C4-2B (cell line): ENCODE results near the gene CDR2L.

ENCODE experiments used
- ZFX ChIP-seq: fragments of 450-650 bp; IDR thresholded peaks from 2 replicates; pipeline ENCODE4 v1.6.1; 2017
- TF ChIP-seq, protein P1 (sequence below): fragments of 450-650 bp; conservative IDR thresholded peaks from 2 replicates; pipeline ENCODE4 v1.5.1; 2017; ENCODE audit warnings: mild to moderate bottlenecking

DNA sequence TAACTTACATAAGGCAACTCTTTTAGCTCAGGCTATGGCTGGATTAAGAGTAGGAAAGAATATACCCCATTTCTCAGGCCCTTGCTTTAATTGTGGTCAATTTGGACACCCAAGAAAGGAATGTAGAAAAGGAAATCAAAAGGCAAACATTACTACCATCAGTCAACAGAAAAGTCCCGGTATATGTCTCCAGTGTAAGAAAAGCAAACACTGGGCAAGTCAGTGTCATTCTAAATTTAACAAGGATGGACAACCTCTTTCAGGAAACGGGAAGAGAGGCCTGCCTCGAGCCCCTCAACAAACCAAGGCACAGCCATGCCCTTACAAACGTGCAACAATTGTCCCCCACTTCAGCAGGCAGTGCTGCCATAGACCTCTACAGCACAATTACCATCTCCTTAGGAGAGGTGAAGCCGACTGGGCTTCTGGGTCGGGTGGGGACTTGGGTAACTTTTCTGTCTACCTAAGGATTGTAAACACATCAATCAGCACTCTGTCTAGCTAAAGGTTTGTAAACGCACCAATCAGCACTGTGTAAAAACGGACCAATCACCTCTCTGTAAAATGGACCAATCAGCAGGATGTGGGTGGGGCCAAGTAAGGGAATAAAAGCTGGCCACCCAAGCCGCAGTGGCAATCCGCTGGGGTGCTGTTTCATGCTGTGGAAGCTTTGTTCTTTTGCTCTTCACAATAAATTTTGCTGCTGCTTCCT is 37.4 kb downstream of the CDR2L start:
- TF ChIP-seq, protein P1, sequence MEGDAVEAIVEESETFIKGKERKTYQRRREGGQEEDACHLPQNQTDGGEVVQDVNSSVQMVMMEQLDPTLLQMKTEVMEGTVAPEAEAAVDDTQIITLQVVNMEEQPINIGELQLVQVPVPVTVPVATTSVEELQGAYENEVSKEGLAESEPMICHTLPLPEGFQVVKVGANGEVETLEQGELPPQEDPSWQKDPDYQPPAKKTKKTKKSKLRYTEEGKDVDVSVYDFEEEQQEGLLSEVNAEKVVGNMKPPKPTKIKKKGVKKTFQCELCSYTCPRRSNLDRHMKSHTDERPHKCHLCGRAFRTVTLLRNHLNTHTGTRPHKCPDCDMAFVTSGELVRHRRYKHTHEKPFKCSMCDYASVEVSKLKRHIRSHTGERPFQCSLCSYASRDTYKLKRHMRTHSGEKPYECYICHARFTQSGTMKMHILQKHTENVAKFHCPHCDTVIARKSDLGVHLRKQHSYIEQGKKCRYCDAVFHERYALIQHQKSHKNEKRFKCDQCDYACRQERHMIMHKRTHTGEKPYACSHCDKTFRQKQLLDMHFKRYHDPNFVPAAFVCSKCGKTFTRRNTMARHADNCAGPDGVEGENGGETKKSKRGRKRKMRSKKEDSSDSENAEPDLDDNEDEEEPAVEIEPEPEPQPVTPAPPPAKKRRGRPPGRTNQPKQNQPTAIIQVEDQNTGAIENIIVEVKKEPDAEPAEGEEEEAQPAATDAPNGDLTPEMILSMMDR = no peak
- TF ChIP-seq ZFX = no peak
